ENCODE results near the gene RAVER1. TPM values are rescaled to one million over a fixed set of nuclear protein-coding genes. Genes with fewer than 3 reads are reported as not detected.
"Not testable (repeated sequence)": the region's sequence is repeated elsewhere in the genome, so short reads cannot be mapped to it uniquely, and the experiment has no call there.

The RAVER1 gene
- total RNA-seq, 1 experiment from 2014 or later, result 86.9 TPM

DNA sequence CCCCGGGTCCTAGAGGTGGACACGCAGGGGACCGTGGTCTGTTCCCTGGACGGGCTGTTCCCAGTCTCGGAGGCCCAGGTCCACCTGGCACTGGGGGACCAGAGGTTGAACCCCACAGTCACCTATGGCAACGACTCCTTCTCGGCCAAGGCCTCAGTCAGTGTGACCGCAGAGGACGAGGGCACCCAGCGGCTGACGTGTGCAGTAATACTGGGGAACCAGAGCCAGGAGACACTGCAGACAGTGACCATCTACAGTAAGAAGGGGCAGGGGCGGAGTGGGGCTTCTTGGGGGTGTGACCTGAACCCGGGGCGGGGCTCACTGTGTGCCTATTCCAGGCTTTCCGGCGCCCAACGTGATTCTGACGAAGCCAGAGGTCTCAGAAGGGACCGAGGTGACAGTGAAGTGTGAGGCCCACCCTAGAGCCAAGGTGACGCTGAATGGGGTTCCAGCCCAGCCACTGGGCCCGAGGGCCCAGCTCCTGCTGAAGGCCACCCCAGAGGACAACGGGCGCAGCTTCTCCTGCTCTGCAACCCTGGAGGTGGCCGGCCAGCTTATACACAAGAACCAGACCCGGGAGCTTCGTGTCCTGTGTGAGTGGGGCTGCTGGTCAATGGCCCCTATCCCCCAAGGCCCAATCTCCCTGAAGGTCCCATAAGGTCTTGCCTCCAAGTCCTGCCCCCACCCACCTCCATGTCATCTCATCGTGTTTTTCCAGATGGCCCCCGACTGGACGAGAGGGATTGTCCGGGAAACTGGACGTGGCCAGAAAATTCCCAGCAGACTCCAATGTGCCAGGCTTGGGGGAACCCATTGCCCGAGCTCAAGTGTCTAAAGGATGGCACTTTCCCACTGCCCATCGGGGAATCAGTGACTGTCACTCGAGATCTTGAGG is 49.0 kb downstream of the RAVER1 start (continued):
- TF ChIP-seq USF1 (CRISPR knock-in tag; IDR thresholded peaks at IDR 0.05), result no peak

GRCh38 chr19:10283301-10284064 is 49.8 kb downstream of the RAVER1 start:
- POLR2A ChIA-PET, result no interaction called here
- H3K27me3 Mint-ChIP-seq (ENCODE audit: low read depth), result peaks cover 29% of the 10 kb centered on the region
- H3K27ac Mint-ChIP-seq, result no peak overlapping the region; the same call in 1 of the 2 replicates
- H3K4me3 Mint-ChIP-seq, result no peak overlapping the region
- H3K36me3 Mint-ChIP-seq, result no peaks in the 10 kb centered on the region; the same call in 1 of the 2 replicates
- DNase-seq (ENCODE audit: low spot score) (no peak), ATAC-seq (no peak)
- TF ChIP-seq ZNF232 (CRISPR knock-in tag; IDR thresholded peaks at IDR 0.05) (no peak), NR1H2 (CRISPR knock-in tag; IDR thresholded peaks at IDR 0.05) (no peak), JAZF1 (CRISPR knock-in tag; IDR thresholded peaks at IDR 0.05) (no peak), SP1 (CRISPR knock-in tag; conservative IDR thresholded peaks at IDR 0.05) (no peak), NR2C2 (CRISPR knock-in tag; IDR thresholded peaks at IDR 0.05) (no peak), CREM (CRISPR knock-in tag; IDR thresholded peaks at IDR 0.05) (no peak), RELA (CRISPR knock-in tag; IDR thresholded peaks at IDR 0.05; ENCODE audit: borderline replicate concordance) (no peak), OVOL2 (CRISPR knock-in tag; IDR thresholded peaks at IDR 0.05; ENCODE audit: borderline replicate concordance) (no peak)
- TF ChIP-seq, protein P1, sequence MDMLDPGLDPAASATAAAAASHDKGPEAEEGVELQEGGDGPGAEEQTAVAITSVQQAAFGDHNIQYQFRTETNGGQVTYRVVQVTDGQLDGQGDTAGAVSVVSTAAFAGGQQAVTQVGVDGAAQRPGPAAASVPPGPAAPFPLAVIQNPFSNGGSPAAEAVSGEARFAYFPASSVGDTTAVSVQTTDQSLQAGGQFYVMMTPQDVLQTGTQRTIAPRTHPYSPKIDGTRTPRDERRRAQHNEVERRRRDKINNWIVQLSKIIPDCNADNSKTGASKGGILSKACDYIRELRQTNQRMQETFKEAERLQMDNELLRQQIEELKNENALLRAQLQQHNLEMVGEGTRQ (CRISPR knock-in tag; IDR thresholded peaks at IDR 0.05), result no peak
- TF ChIP-seq, protein P2, sequence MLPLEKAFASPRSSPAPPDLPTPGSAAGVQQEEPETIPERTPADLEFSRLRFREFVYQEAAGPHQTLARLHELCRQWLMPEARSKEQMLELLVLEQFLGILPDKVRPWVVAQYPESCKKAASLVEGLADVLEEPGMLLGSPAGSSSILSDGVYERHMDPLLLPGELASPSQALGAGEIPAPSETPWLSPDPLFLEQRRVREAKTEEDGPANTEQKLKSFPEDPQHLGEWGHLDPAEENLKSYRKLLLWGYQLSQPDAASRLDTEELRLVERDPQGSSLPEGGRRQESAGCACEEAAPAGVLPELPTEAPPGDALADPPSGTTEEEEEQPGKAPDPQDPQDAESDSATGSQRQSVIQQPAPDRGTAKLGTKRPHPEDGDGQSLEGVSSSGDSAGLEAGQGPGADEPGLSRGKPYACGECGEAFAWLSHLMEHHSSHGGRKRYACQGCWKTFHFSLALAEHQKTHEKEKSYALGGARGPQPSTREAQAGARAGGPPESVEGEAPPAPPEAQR (CRISPR knock-in tag; IDR thresholded peaks at IDR 0.05), result no peak
- TF ChIP-seq, protein P3, sequence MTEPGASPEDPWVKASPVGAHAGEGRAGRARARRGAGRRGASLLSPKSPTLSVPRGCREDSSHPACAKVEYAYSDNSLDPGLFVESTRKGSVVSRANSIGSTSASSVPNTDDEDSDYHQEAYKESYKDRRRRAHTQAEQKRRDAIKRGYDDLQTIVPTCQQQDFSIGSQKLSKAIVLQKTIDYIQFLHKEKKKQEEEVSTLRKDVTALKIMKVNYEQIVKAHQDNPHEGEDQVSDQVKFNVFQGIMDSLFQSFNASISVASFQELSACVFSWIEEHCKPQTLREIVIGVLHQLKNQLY (CRISPR knock-in tag; IDR thresholded peaks at IDR 0.05), result no peak
- CTCF ChIA-PET, result interaction anchor here (0.7 to 1.2 kb wide), 2 partner anchors 24 to 78 kb away, joined by 3 read pairs; no protein-coding TSS in a partner anchor
- H3K9me3 Mint-ChIP-seq, result no peaks in the 10 kb centered on the region
- H3K4me1 Mint-ChIP-seq, result peaks cover 12% of the 10 kb centered on the region

DNA sequence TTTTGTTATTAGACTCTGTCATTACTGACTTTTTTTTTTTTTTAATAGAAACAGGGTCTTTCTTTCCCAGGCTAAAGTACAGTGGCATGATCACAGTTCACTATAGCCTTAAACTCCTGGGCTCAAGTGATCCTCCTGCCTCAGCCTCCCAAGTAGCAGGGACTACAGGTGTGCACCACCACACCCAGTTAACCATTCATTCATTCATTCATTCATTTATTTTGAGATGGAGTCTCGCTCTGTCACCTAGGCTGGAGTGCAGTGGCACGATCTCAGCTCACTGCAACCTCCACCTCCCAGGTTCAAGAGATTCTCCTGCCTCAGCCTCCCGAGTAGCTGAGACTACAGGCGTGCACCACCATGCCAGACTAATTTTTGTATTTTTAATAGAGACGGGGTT is 51.3 kb downstream of the RAVER1 start:
- H3K4me3 Mint-ChIP-seq; POLR2A ChIA-PET; H3K27ac Mint-ChIP-seq; H3K36me3 Mint-ChIP-seq; DNase-seq (ENCODE audit: low spot score); H3K4me1 Mint-ChIP-seq; ATAC-seq; H3K9me3 Mint-ChIP-seq: not testable (repeated sequence)
- H3K27me3 Mint-ChIP-seq (ENCODE audit: low read depth), result peaks cover 15% of the 10 kb centered on the region
- CTCF ChIA-PET, result interaction anchor here (4.4 kb wide), 1 partner anchor 12 kb away, joined by 29 read pairs; the partner anchor contains the start of gene ICAM1

DNA sequence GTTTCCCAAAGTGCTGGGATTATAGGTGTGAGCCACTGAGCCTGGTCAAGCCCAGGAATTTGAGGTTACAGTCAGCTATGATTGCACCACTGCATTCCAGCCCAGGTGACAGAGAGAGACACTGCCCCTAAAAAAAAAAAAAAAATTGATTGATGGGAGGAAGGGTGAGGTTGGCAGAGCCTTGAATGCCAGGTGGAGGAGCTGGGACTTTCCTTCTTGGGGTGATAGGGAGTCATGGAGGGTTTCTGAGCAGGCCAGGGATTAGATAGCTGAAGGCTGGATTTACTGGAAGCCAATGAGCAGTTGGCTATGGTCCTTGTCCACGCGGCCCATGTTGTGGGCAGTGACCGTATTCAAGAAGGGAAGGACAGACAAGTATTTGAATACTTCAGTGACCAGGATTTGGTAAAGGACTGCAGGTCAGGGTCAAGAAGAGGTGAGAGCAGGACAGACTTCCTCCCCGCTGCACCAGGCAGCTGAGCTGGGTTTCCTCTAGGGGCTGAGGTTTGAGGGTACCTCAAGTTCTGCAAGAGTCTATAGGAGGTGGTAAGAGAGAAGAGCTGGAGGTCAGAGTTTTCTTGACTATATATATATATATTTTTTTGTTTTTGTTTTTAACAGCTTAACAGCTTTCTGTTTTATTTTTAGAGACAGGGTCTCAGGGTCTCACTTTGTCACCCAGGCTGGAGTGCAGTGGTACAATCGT is 53.4 kb downstream of the RAVER1 start:
- H3K27me3 Mint-ChIP-seq (ENCODE audit: low read depth), result peaks cover 4% of the 10 kb centered on the region
- H3K9me3 Mint-ChIP-seq, result no peaks in the 10 kb centered on the region
- no peaks in the 10 kb centered on the region for H3K4me1 Mint-ChIP-seq
- CTCF ChIA-PET, result interaction anchor here (0.8 to 4.4 kb wide), 6 partner anchors 9 to 136 kb away, joined by 3 to 29 read pairs (median 10); partner anchors contain the start of genes ICAM1 and ICAM5
- POLR2A ChIA-PET, result no interaction called here
- no peak for ATAC-seq
- no peak for DNase-seq (ENCODE audit: low spot score)
- H3K4me3 Mint-ChIP-seq, result no peak overlapping the region
- no peaks in the 10 kb centered on the region for H3K36me3 Mint-ChIP-seq
- 0 out of 2 replicates have a peak overlapping the region, but pooled peaks have one; percentile 2 for H3K27ac Mint-ChIP-seq
- no peak for TF ChIP-seq MYBL2 (CRISPR knock-in tag; IDR thresholded peaks at IDR 0.05)

All from WTC11 (cell line).